Breast epithelium (tissue), 4 donors: ENCODE results near the gene SF3A2. TPM values are rescaled to one million over a fixed set of nuclear protein-coding genes. Genes with fewer than 3 reads are reported as not detected.
"Not testable (repeated sequence)": the region's sequence is repeated elsewhere in the genome, so short reads cannot be mapped to it uniquely, and the experiment has no call there.

Experiments
- DNase-seq, 2 donors: peaks; one replicate each; pipeline ENCODE4 v3.0.0-alpha.2; 2019; ENCODE audit warnings: low spot score in 2 of 2
- H3K27ac ChIP-seq, 2 donors: fragments of 200-600 bp; sonication (generic) in 1 of 2; one replicate each; pipeline ENCODE4 v1.5.1; 2016 to 2019; ENCODE audit warnings: mild to moderate bottlenecking in 1 of 2
- H3K27me3 ChIP-seq, 2 donors: fragments of 200-600 bp; sonication (generic) in 1 of 2; one replicate each; pipeline versions ENCODE4 v1.5.1 to v1.6.0; 2017 to 2019; ENCODE audit warnings: control low read depth in 1 of 2, mild to moderate bottlenecking in 1 of 2
- H3K36me3 ChIP-seq: fragments of 200-600 bp; one replicate; pipeline ENCODE4 v1.5.1; 2019
- H3K4me1 ChIP-seq, 2 donors: fragments of 200-600 bp; sonication (generic); one replicate each; pipeline ENCODE4 v1.5.1; 2016 to 2019; ENCODE audit warnings: control low read depth in 1 of 2
- H3K4me3 ChIP-seq, 3 donors: fragments of 200-600 bp; sonication (generic); 1 replicate in 2 of 3; 2 replicates in 1 of 3; pipeline ENCODE4 v1.5.1; 2016 to 2019; ENCODE audit warnings: mild to moderate bottlenecking in 3 of 3, moderate library complexity in 2 of 3
- H3K9me3 ChIP-seq, 2 donors: fragments of 200-600 bp; sonication (generic) in 1 of 2; one replicate each; pipeline ENCODE4 v1.5.1; 2016 to 2019; ENCODE audit warnings: control low read depth in 1 of 2
- CTCF ChIP-seq, 3 donors: fragments of 450-650 bp; IDR thresholded peaks; one replicate each; pipeline ENCODE4 v1.5.1; 2016 to 2017; ENCODE audit warnings: antibody characterized with exemption in 3 of 3, mild to moderate bottlenecking in 3 of 3, moderate library complexity in 3 of 3
- POLR2A ChIP-seq: fragments of 450-650 bp; IDR thresholded peaks from one replicate; pipeline ENCODE4 v1.6.1; 2016; ENCODE audit warnings: antibody characterized with exemption, mild to moderate bottlenecking, moderate library complexity
- POLR2AphosphoS5 ChIP-seq, 3 donors: sonication (generic); formaldehyde crosslinking; IDR thresholded peaks; one replicate each; pipeline ENCODE4 v1.6.1; 2017; ENCODE audit warnings: antibody characterized with exemption in 3 of 3
- intact Hi-C: fragments of 100-400 bp; cut with DNase I; formaldehyde crosslinking; loops from one replicate; pipeline ENCODE4 v1.15.1; 2023; ENCODE audit warnings: low total_unique reads
- total RNA-seq, 3 donors: library from RNA; depleted of rRNA; stranded (reverse); fragments of >200 nt; gene quantifications; one replicate each; pipeline ENCODE4 v1.1.0, GENCODE V29; 2016

SF3A2 gene
- total RNA-seq, 3 donors from 2014 or later, result 32.6 to 38.0 (median 33.3) TPM

DNA sequence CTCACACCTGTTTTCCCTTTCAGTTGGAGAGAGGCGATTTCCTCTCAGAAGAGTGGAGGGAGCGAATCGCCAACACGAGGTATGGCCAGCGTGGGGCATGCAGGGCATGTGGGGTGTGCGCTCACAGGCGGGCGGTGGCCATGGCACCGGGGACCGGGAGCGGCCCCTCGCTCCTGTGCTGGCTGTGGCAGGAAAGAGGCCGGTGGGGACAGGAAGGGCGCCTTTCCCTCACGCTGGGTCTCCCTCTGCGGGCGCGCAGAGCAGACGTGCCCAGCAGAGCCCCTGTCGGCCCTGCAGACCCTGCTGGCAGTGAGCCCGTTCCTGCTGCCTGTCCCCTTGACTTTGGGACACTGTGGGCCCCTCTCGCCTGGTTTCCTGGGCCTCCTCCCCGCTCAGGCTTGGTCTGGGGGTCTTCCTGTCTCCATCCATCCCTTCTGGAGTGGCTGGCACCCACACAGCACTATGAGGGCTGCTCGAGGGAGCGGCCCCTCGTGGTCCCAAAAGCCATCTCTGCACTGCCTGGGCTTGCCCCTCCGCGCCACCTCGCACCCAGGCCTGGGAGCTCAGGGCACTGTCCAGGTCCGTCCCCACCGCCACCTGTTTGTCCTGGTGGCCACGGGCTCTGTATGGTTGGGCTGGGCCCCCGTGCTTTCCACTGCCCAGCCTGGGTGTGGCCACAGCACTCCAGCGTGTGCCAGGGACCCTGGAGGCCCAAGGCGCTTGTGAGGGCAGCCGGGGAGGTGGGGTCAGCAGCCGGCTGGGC is 36.6 kb upstream of the SF3A2 start:
- TF ChIP-seq CTCF (IDR thresholded peaks at IDR 0.05) (no peak), POLR2A (no peak), POLR2AphosphoS5 (IDR thresholded peaks at IDR 0.05) (no peak)
- Histone ChIP-seq H3K9me3 (no peaks in the 10 kb centered on the region), H3K4me1 (no peaks in the 10 kb centered on the region), H3K36me3 (no peaks in the 10 kb centered on the region), H3K27ac (no peak overlapping the region), H3K4me3 (no peak overlapping the region), H3K27me3 (no peaks in the 10 kb centered on the region)
- DNase-seq, result no peak
- intact Hi-C loops, result no loop called here

GRCh38 chr19:2200624-2201294 is 35.9 kb upstream of the SF3A2 start:
- intact Hi-C loops, H3K27ac ChIP-seq, H3K36me3 ChIP-seq, H3K4me3 ChIP-seq, H3K4me1 ChIP-seq, H3K9me3 ChIP-seq, H3K27me3 ChIP-seq, DNase-seq: not testable (repeated sequence)

- no peak for TF ChIP-seq POLR2A
- TF ChIP-seq CTCF (IDR thresholded peaks at IDR 0.05), result no peak
- TF ChIP-seq POLR2AphosphoS5 (IDR thresholded peaks at IDR 0.05), result no peak
- no peak overlapping the region for H3K4me3 ChIP-seq
- H3K27ac ChIP-seq, result no peak overlapping the region
- H3K9me3 ChIP-seq, result no peaks in the 10 kb centered on the region
- no peak for DNase-seq
- intact Hi-C loops, result no loop called here
- no peaks in the 10 kb centered on the region for H3K27me3 ChIP-seq
- no peaks in the 10 kb centered on the region for H3K36me3 ChIP-seq
- no peaks in the 10 kb centered on the region for H3K4me1 ChIP-seq
Measured at GRCh38 chr19:2201473-2202148, 35.0 kb upstream of the SF3A2 start.

DNA sequence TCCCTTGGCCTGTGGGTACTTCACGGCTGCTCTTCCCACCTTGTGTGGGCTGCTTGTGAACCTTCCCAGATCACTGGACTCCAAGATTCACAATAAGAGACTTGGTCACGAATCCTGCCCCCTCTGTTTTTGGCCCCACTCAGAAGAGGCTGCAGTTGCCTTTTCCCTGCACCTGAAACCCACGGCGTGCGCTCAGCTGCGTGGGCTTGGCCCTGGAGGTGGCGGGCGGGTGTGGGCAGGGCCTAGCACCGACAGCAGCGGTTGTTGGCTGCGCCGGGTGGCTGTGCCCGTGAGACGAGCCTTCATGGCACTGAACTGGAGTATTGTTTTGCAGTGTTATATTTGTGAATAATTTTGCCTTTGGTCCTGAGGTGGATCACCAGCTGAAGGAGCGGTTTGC is 34.3 kb upstream of the SF3A2 start:
- DNase-seq, result no peak
- intact Hi-C loops, result no loop called here
- H3K4me3 ChIP-seq, result no peak overlapping the region
- H3K9me3 ChIP-seq, result no peaks in the 10 kb centered on the region
- H3K36me3 ChIP-seq, result no peaks in the 10 kb centered on the region
- H3K4me1 ChIP-seq, result no peaks in the 10 kb centered on the region
- H3K27me3 ChIP-seq, result no peaks in the 10 kb centered on the region
- TF ChIP-seq POLR2A (no peak), CTCF (IDR thresholded peaks at IDR 0.05) (no peak), POLR2AphosphoS5 (IDR thresholded peaks at IDR 0.05) (no peak)
- H3K27ac ChIP-seq, result no peak overlapping the region

- intact Hi-C loops, result no loop called here
- TF ChIP-seq POLR2AphosphoS5 (IDR thresholded peaks at IDR 0.05) (no peak), POLR2A (no peak), CTCF (IDR thresholded peaks at IDR 0.05) (no peak)
- Histone ChIP-seq H3K27me3 (no peaks in the 10 kb centered on the region), H3K4me1 (no peaks in the 10 kb centered on the region), H3K4me3 (no peak overlapping the region), H3K9me3 (no peaks in the 10 kb centered on the region), H3K36me3 (peaks cover 5% of the 10 kb centered on the region), H3K27ac (no peak overlapping the region)
- no peak for DNase-seq
Measured at GRCh38 chr19:2207008-2207407, 29.6 kb upstream of the SF3A2 start.
